Heart left ventricle (tissue), 13 donors: ENCODE results near the gene TRIM44.
"Not testable (repeated sequence)": the region's sequence is repeated elsewhere in the genome, so short reads cannot be mapped to it uniquely, and the experiment has no call there.

Experiments used
- CTCF ChIP-seq, 12 donors: fragments of 200-600 bp; sonication (generic) in 4 of 12; IDR thresholded peaks; one replicate each; pipeline versions ENCODE4 v1.5.0 to v1.8.0; 2018 to 2022; ENCODE audit warnings: antibody characterized with exemption in 12 of 12, mild to moderate bottlenecking in 5 of 12
- POLR2A ChIP-seq, 2 donors: fragments of 450-650 bp; IDR thresholded peaks; one replicate each; pipeline ENCODE4 v1.6.1; 2017; ENCODE audit warnings: antibody characterized with exemption in 2 of 2, mild to moderate bottlenecking in 2 of 2, moderate library complexity in 2 of 2
- donor health status: ischemic (EF 13 %, LVEDD 7.1; RV severe dilation, severe dysfunction).
- donor health status: DM: no; HTN: yes; CAD: no.
- donor health status: DM: no; HTN: no; CAD: no.
- donor health status: ischemic (EF 25% LVEDD 6.9; RV normal size, moderate dysfunction).
- donor health status: ischemic (EF 25% LVEDD 5.7; RV mildly dilated, moderate dysfunction).
- donor health status: ischemic (EF 35%, LVEDD 5.7; RV mildly dilated, moderate dysfunction).
- donor health status: nonischemic (EF 11% LVEDD 7.7; RV severe dilation, severe dysfunction).
- donor health status: DM: yes; HTN: yes; CAD: no.
- donor health status: PGD.
- donor health status: ischemic (EF 29% LVEDD 5.4; RV normal size, mild dysfunction).
- donor health status: nonischemic (EF 23%, LVEDD 6.1; RV moderate dilation, normal function).

- TF ChIP-seq CTCF, POLR2A (IDR thresholded peaks at IDR 0.05): not testable (repeated sequence)
Measured at GRCh38 chr11:35770425-35770824, 107.8 kb downstream of the TRIM44 start.
